ENCODE data around the gene SPHKAP.

SPHKAP gene

GRCh38 chr2:227960317-227960716 lies 221.2 kb downstream of the SPHKAP start:
- Histone ChIP-seq H3K4me1 (ENCODE audit: control insufficient read depth, insufficient read depth, low read length) (no peaks in the 10 kb centered on the region), H3K36me3 (ENCODE audit: control insufficient read depth in 2 of 2, insufficient read depth in 1 of 2, low read length in 2 of 2) (no peaks in the 10 kb centered on the region), H3K9me3 (ENCODE audit: control insufficient read depth, insufficient read depth, low read depth, low read length) (no peaks in the 10 kb centered on the region), H3K4me3 (ENCODE audit: low read depth, low read length) (no peak overlapping the region), H3K27ac (ENCODE audit: extremely low read depth, low read depth, low read length) (no peak overlapping the region)
- POLR2A ChIA-PET = no interaction called here
- TF ChIP-seq, protein P1, sequence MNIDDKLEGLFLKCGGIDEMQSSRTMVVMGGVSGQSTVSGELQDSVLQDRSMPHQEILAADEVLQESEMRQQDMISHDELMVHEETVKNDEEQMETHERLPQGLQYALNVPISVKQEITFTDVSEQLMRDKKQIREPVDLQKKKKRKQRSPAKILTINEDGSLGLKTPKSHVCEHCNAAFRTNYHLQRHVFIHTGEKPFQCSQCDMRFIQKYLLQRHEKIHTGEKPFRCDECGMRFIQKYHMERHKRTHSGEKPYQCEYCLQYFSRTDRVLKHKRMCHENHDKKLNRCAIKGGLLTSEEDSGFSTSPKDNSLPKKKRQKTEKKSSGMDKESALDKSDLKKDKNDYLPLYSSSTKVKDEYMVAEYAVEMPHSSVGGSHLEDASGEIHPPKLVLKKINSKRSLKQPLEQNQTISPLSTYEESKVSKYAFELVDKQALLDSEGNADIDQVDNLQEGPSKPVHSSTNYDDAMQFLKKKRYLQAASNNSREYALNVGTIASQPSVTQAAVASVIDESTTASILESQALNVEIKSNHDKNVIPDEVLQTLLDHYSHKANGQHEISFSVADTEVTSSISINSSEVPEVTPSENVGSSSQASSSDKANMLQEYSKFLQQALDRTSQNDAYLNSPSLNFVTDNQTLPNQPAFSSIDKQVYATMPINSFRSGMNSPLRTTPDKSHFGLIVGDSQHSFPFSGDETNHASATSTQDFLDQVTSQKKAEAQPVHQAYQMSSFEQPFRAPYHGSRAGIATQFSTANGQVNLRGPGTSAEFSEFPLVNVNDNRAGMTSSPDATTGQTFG (tag by site-specific recombination; IDR thresholded peaks at IDR 0.05; ENCODE audit: borderline replicate concordance) = no peak
- no peak for TF ChIP-seq ZBTB11 (tag by site-specific recombination; conservative IDR thresholded peaks at IDR 0.05; ENCODE audit: low read depth)
- no peak for TF ChIP-seq ZNF776 (tag by site-specific recombination; IDR thresholded peaks at IDR 0.05; ENCODE audit: borderline replicate concordance)
- no peak for TF ChIP-seq ZNF112 (tag by site-specific recombination; IDR thresholded peaks at IDR 0.05)
- TF ChIP-seq ZNF837 (tag by site-specific recombination; IDR thresholded peaks at IDR 0.05) = no peak
- no peak for TF ChIP-seq ZNF785 (tag by site-specific recombination; IDR thresholded peaks at IDR 0.05)
- TF ChIP-seq ZNF473 (tag by site-specific recombination; IDR thresholded peaks at IDR 0.05) = no peak
- TF ChIP-seq, protein P2, sequence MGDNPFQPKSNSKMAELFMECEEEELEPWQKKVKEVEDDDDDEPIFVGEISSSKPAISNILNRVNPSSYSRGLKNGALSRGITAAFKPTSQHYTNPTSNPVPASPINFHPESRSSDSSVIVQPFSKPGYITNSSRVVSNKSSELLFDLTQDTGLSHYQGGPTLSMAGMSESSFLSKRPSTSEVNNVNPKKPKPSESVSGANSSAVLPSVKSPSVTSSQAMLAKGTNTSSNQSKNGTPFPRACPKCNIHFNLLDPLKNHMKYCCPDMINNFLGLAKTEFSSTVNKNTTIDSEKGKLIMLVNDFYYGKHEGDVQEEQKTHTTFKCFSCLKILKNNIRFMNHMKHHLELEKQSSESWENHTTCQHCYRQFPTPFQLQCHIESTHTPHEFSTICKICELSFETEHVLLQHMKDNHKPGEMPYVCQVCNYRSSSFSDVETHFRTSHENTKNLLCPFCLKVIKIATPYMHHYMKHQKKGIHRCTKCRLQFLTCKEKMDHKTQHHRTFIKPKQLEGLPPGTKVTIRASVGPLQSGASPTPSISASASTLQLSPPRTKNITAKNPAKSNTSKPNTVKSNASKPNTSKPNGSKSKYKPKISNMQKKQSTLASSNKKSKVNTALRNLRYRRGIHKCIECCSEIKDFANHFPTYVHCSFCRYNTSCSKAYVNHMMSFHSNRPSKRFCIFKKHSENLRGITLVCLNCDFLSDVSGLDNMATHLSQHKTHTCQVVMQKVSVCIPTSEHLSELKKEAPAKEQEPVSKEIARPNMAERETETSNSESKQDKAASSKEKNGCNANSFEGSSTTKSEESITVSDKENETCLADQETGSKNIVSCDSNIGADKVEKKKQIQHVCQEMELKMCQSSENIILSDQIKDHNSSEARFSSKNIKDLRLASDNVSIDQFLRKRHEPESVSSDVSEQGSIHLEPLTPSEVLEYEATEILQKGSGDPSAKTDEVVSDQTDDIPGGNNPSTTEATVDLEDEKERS (tag by site-specific recombination; IDR thresholded peaks at IDR 0.05) = no peak
- TF ChIP-seq SP2 (tag by site-specific recombination; IDR thresholded peaks at IDR 0.05) = no peak
- no peak for TF ChIP-seq KLF7 (tag by site-specific recombination; IDR thresholded peaks at IDR 0.05; ENCODE audit: borderline replicate concordance)
- TF ChIP-seq ZNF529 (tag by site-specific recombination; IDR thresholded peaks at IDR 0.05; ENCODE audit: insufficient replicate concordance) = no peak
- no peak for TF ChIP-seq ZNF146 (tag by site-specific recombination; IDR thresholded peaks at IDR 0.05)
- CTCF ChIA-PET = interaction anchor here (0.7 to 1.2 kb wide), 3 partner anchors 70 to 98 kb away, joined by 3 to 4 read pairs (median 3); no protein-coding TSS in a partner anchor

GRCh38 chr2:227942965-227943364 lies 238.5 kb downstream of the SPHKAP start:
- POLR2A ChIA-PET = no interaction called here
- CTCF ChIA-PET = interaction anchor here (1.9 kb wide), 1 partner anchor 53 kb away, joined by 6 read pairs; no protein-coding TSS in a partner anchor
- no peak for TF ChIP-seq ZNF132 (tag by site-specific recombination; IDR thresholded peaks at IDR 0.05; ENCODE audit: borderline replicate concordance)
- TF ChIP-seq ZNF140 (tag by site-specific recombination; IDR thresholded peaks at IDR 0.05) = no peak
- no peak for TF ChIP-seq ZNF416 (tag by site-specific recombination; IDR thresholded peaks at IDR 0.05)
- no peak for TF ChIP-seq GLIS1 (tag by site-specific recombination; IDR thresholded peaks at IDR 0.05)
- no peak for TF ChIP-seq ZNF529 (tag by site-specific recombination; IDR thresholded peaks at IDR 0.05; ENCODE audit: insufficient replicate concordance)
- TF ChIP-seq, protein P2 (tag by site-specific recombination; IDR thresholded peaks at IDR 0.05) = no peak
- no peak for TF ChIP-seq ATF2 (tag by site-specific recombination; IDR thresholded peaks at IDR 0.05; ENCODE audit: low read depth)

More at GRCh38 chr2:227942965-227943364, 238.5 kb downstream of the SPHKAP start:
- Histone ChIP-seq H3K36me3 (ENCODE audit: control insufficient read depth in 2 of 2, insufficient read depth in 1 of 2, low read length in 2 of 2) (no peaks in the 10 kb centered on the region), H3K4me1 (ENCODE audit: control insufficient read depth, insufficient read depth, low read length) (no peaks in the 10 kb centered on the region), H3K27ac (ENCODE audit: extremely low read depth, low read depth, low read length) (no peak overlapping the region), H3K4me3 (ENCODE audit: low read depth, low read length) (no peak overlapping the region), H3K9me3 (ENCODE audit: control insufficient read depth, insufficient read depth, low read depth, low read length) (no peaks in the 10 kb centered on the region)

Measured in HEK293 (cell line).